NCI-H1417 treated with DMSO at 0.1 percent for 48 hours (cell line): ENCODE data around the gene MRPS15.
"Not testable (repeated sequence)": the region's sequence is repeated elsewhere in the genome, so short reads cannot be mapped to it uniquely, and the experiment has no call there.

Experiments used
- DNase-seq: peaks from one replicate; lab custom pipeline; 2025; lab: John Stamatoyannopoulos, UW

Gene MRPS15

DNA sequence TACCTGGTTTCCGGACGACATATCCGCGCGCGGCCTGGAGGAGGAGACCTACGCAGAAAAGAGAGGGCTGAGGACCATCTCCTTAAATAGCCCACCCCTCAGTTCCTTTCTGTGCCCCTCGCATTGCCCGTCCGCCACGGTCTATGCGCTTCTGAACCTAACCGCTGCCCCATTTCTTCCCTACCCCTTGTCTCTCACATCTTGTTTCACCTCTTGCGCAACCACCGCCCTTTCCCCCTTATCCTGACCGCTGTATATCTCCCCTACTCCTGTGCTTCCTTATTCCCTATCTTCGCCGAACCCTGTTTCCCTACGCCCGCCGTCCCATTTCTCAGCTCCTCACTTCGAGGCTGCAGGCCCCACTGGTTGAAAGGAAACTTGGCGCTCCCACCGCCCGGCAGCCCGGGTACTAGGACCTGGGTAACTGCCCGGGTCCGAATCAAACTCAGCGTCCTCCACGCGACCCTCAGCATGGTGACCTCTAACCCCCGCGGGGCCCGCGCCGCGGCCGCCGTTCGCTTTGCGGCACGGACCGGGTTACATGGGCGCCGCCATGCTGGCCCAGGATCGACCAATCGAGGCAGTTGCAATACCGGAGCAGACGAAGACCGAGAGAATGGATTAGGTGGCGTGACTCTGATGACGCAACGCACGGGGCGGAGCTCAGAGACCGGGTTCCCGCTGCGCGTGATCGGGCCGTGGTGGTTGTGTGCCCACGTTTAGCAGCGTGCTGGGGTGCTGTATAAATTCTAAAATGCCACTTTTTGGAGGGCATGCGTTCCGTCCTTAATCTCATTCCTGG, at the start of gene MRPS15:
TSS of gene MRPS15 (minus strand) at position 582 of the 802 bp plus-strand sequence. CDS start at position 473, 109 bp downstream.
- DNase-seq, result peak; percentile 66

DNA sequence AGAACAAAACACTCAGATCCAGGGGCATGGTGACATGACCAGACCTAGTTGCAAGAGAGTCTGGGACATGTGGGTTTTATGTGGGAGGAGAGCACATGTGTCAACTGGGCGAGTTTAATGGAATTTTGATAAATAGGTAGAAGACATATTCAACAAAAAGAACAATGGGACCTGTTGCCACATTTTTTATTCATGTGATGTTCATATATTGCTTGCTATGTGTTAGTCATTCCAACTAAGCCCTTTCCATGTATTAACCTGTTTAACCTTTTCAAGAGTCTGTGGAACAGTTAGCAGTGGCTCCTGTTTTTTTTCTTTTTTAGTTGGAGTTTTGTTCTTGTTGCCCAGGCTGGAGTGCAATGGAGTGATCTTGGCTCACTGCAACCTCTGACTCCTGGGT, 48.7 kb upstream of the MRPS15 start:
- DNase-seq, result no peak

DNA sequence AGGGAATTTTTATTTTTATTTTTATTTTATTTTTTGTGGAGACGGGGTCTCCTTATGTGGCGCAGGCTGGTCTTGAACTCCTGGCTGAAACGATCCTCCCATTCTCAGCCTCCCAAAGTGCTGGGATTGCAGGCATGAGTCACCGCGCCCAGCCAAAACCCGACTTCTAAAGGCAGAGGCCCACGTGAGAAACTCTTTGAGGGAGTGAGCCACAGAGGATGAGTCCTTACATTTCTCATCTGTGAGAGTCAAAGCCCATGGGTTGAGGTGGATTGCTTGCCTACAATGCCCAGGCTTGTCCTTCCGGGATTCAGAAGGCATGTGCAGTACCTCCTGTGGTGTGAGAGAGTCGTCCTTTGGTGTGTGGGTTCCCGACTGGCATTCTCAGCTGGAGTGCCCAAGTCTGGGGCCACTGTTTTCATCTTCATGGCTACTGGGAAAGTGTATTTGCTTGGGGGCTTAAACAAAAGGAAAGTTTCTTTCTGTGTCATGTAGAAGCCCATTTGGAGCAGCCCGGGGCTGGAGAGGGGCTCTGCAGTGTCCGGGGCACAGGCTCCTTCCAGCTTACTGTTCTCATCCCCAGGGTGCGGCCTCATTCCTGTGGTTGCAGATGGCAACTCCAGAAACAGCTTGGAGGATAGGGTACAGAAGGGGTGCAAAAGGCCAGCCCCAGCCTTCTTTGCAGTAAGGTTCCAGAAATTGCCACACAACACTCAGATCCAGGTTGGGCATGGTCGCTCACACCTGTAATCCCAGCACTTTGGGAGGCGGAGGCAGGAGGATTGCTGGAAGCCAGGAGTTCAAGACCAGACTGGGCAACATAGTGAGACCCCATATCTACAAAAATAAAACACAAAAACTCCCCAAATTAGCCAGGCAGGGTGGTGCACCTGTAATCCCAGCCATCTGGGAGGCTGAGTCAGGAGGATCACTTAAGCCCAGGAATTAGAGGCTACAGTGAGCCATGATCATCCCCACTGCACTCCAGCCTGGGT, 47.9 kb upstream of the MRPS15 start:
- no peak for DNase-seq

- not testable (repeated sequence) for DNase-seq
These were observed 47.0 kb upstream of the MRPS15 start for GRCh38 chr1:36511220-36511619.

DNA sequence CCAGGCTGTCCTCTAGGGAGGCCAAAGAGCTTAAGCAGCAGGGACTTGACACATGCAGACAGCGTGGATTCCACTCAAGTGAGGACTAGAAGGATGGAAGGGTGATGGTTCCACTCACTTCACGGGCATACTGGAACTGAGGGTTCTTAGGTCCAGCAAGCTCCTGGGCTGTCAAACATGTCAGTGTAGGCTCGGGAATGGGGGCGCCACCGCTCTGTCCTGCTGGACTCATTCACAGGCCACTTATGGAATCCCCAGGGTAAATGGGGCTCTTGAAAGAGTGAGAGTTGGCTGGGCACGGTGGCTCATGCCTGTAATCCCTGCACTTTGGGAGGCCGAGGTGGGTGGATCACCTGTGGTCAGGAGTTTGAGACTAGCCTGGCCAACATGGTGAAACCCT, 46.2 kb upstream of the MRPS15 start:
- DNase-seq, result no peak

DNA sequence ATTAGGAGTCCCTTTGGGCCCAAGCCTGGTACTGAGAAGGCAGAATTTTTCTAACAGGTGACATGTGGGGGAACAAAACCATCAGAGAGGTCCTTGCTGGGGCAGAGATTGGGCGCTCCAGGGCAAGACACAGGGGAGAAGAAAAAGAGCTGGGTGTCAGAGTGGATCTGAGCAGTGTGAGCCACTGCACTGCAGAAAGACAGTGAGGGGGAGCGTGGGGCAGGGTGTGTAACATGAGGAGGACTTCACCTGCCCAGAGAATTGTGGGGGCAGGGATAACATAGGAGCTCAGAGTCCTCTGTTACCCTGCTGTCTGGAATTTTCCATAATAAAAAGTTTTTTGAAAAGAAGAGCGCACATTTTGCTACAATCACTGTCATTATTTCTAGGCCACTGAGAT, 44.1 kb upstream of the MRPS15 start:
- no peak for DNase-seq

DNA sequence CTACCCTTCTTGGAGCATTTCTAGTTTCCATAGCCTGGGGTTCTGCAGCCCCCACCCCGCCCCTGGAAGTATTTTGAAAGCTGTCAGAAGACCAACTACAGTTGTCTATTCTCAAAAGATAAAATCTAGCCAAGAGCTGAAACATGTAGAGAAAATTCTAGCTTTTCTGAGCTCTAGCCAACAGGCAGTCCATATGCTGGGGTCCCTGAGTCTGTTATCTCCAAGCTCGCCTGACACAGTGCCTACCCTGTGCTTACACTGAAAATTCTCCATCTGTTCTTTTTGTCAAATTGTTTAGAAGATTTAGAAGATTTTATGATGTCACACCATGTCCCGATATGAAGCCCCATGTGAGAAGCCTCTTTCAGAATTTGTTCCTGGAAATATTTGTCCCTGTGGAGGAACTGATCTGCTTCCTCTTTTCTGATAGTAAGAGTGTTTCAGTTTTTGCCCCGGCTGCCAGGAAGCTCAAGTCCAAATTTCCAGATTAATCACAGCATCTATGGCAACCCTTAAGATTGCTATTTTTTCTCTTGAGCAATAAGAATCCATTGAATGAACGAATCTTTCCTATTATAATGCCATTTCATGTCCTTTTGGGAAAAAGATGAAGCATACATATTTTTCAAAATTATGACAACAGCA, 42.2 kb upstream of the MRPS15 start:
- DNase-seq, result no peak

DNA sequence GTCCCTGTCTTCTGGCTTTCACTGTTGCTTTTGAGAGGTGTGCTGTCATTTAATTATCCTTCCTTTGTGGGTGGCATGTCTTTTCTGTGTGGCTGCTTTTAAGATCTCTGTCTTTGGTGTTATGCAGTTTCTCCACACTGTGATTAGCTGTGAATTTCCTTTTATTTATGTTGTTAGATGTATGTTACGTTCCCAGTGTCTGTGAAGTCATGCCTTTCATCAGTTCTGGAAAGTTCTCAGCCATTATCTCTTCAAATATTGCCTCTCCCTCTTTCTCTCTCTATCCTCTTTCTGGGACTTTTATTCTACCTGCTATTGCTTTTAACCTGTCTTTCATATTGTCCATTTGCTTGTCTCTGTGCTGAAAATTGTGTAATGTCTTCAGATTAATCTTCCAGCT, 39.5 kb upstream of the MRPS15 start:
- DNase-seq, result no peak

GRCh38 chr1:36503159-36503558, 39.0 kb upstream of the MRPS15 start:
- no peak for DNase-seq

- no peak for DNase-seq
These were observed 38.4 kb upstream of the MRPS15 start for GRCh38 chr1:36502616-36503015.

- DNase-seq, result not testable (repeated sequence)
These were observed 37.7 kb upstream of the MRPS15 start for GRCh38 chr1:36501911-36502310.

- DNase-seq, result no peak
These were observed 33.0 kb upstream of the MRPS15 start for GRCh38 chr1:36497207-36497606.

DNA sequence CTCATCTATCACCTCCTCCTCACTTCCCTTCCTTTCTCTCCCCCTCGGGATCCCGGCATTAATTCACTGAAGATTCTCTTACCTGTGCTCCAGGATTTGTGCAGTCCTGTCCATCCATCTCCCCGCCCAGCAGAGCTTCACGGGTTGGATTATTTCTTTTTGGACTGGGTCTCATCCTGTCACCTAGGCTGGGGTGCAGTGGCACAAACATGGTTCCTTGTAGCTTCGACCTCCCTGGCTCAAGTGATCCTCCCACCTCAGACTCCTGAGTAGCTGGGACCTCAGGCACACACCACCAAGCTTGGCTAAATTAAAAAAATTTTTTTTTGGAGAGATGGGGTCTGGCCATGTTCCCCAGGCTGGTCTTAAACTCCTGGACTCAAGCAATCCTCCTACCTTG, 30.8 kb upstream of the MRPS15 start:
- DNase-seq, result no peak

GRCh38 chr1:36493524-36493923, 29.3 kb upstream of the MRPS15 start:
- no peak for DNase-seq

DNA sequence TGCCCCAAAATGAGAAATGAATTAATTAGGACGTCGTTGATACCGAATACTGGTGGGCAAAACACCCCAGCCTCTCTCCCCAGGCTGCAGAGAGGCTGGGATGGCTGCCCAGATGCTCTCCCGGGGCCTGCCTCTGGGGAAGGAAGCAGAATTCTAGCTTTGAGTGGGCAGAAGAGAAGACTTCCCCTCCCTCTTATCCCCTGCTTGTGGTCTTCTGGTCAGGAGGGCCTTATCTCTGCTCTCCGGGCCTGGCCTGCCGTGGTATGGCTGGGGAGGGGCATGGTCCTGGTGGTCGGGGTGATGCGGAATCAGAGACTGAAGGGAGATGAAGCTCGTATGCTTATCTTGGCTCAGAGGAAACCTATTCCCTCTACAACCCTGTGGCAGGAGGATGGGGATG, 28.3 kb upstream of the MRPS15 start:
- no peak for DNase-seq

- not testable (repeated sequence) for DNase-seq
These were observed 25.3 kb upstream of the MRPS15 start for GRCh38 chr1:36489258-36490051.

DNA sequence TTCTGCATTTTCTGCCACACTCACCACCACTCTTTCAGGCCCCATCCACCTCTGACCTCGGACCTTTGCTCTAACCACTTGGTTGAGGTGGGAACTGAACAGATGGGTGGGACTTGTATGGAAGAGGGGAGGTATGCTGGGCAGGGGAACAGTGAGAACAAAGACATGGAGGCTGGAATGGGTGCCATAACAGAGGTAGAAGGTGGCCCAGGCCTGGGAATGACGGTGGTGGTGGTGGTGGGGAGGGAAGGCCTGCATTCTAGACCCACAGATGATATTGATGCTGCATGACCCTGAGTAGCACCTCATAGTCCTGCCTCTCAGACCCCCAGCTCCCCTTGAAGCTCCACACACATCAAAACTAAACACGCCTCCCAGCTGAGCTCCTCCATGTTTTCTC, 23.7 kb upstream of the MRPS15 start:
- no peak for DNase-seq

DNA sequence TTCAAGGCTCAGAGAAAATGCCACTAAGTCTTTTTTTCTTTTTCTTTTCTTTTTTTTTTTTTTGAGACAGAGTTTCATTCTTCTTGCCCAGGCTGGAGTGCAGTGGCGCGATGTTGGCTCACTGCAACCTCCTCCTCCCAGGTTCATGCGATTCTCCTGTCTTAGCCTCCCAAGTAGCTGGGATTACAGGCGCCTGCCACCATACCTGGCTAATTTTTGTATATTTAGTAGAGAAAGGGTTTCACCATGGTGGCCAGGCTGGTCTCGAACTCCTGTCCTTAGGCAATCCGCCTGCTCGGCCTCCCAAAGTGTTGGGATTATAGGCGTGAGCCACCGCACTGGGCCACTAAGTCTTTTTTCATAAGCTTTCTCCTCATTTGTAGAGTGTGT, 23.1 kb upstream of the MRPS15 start:
- not testable (repeated sequence) for DNase-seq

- DNase-seq, result no peak
These were observed 22.5 kb upstream of the MRPS15 start for GRCh38 chr1:36486439-36487335.

- DNase-seq, result no peak
These were observed 21.9 kb upstream of the MRPS15 start for GRCh38 chr1:36486093-36486438.

- DNase-seq, result no peak
These were observed 19.9 kb upstream of the MRPS15 start for GRCh38 chr1:36484099-36484498.
